ENCODE data around the gene STX8.

DNA sequence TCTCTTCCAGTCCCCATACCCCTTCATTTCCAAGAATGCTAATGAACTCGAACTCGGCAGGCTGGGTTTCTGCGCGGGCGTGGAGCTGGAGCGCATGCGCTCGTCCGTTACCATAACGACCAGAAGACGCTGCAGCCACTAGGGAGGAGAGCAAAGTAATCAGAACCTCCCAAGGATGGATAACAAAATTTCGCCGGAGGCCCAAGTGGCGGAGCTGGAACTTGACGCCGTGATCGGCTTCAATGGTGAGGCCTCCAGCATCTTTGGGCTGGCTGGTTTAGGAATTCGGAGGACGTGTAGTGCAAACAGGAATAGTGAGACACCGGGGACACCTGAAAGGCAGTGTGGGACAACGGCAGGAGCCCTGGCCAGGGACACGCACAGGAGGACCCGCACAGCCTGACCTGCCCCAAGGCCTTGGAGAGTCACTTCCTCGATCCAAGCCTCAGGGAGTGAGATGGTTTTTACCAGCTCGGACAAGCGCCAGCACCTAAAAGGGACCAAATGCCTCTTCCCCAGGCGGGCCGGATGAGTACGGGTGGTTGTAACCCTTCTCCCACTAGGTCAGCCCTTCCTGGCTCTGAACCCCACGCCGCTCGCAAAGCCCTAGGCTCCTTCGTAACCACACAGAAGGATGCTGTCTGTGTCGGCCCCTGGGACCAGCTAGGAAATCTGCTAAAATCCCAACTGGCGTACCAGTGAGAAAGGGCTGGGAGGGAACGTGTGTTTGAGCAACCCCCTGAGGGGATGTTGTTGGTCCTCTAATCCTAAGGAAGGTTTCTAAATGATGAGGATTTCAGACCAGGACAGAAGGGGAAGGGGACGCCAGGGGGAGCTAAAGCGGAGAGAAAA is 1.1 kb upstream of the STX8 start, which contains the start of gene CFAP52:
- TF ChIP-seq, protein P1, sequence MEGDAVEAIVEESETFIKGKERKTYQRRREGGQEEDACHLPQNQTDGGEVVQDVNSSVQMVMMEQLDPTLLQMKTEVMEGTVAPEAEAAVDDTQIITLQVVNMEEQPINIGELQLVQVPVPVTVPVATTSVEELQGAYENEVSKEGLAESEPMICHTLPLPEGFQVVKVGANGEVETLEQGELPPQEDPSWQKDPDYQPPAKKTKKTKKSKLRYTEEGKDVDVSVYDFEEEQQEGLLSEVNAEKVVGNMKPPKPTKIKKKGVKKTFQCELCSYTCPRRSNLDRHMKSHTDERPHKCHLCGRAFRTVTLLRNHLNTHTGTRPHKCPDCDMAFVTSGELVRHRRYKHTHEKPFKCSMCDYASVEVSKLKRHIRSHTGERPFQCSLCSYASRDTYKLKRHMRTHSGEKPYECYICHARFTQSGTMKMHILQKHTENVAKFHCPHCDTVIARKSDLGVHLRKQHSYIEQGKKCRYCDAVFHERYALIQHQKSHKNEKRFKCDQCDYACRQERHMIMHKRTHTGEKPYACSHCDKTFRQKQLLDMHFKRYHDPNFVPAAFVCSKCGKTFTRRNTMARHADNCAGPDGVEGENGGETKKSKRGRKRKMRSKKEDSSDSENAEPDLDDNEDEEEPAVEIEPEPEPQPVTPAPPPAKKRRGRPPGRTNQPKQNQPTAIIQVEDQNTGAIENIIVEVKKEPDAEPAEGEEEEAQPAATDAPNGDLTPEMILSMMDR (IDR thresholded peaks at IDR 0.05; ENCODE audit: low read depth, low read length, missing input control) = peak; percentile 66
- TF ChIP-seq, protein P2, sequence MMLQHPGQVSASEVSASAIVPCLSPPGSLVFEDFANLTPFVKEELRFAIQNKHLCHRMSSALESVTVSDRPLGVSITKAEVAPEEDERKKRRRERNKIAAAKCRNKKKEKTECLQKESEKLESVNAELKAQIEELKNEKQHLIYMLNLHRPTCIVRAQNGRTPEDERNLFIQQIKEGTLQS (IDR thresholded peaks at IDR 0.05) = no peak
- TF ChIP-seq MAX (IDR thresholded peaks at IDR 0.05) (no peak), GABPA (IDR thresholded peaks at IDR 0.05 in 1 of 2, conservative IDR thresholded peaks at IDR 0.05 in 1 of 2) (no peak), TAF1 (conservative IDR thresholded peaks at IDR 0.05) (no peak), JUND (IDR thresholded peaks at IDR 0.05) (no peak), EGR1 (IDR thresholded peaks at IDR 0.05; ENCODE audit: low read depth in 2 of 2) (peak; percentile 67 to 75), RAD21 (IDR thresholded peaks at IDR 0.05) (peak; percentile 81 to 83), SP1 (IDR thresholded peaks at IDR 0.05) (no peak), FOXA1 (IDR thresholded peaks at IDR 0.05) (no peak)
- TF ChIP-seq, protein P3, sequence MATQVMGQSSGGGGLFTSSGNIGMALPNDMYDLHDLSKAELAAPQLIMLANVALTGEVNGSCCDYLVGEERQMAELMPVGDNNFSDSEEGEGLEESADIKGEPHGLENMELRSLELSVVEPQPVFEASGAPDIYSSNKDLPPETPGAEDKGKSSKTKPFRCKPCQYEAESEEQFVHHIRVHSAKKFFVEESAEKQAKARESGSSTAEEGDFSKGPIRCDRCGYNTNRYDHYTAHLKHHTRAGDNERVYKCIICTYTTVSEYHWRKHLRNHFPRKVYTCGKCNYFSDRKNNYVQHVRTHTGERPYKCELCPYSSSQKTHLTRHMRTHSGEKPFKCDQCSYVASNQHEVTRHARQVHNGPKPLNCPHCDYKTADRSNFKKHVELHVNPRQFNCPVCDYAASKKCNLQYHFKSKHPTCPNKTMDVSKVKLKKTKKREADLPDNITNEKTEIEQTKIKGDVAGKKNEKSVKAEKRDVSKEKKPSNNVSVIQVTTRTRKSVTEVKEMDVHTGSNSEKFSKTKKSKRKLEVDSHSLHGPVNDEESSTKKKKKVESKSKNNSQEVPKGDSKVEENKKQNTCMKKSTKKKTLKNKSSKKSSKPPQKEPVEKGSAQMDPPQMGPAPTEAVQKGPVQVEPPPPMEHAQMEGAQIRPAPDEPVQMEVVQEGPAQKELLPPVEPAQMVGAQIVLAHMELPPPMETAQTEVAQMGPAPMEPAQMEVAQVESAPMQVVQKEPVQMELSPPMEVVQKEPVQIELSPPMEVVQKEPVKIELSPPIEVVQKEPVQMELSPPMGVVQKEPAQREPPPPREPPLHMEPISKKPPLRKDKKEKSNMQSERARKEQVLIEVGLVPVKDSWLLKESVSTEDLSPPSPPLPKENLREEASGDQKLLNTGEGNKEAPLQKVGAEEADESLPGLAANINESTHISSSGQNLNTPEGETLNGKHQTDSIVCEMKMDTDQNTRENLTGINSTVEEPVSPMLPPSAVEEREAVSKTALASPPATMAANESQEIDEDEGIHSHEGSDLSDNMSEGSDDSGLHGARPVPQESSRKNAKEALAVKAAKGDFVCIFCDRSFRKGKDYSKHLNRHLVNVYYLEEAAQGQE (IDR thresholded peaks at IDR 0.05) = no peak

All from liver (tissue), 3 donors.